RWPE2 (cell line): ENCODE results near the gene THOC7.
A peak's percentile ranks its signal among the peaks of the same experiment; 100 is the strongest.

ENCODE experiments used
- ATAC-seq: fragments of 200-7000 bp; cut with Tn5 transposase; 3 replicates; pipeline ENCODE4 v1.9.1; 2021; ENCODE audit warnings: low read depth
- DNase-seq: peaks from one replicate; pipeline ENCODE4 v3.0.0-alpha.2; 2020; ENCODE audit warnings: low spot score
- H3K27ac ChIP-seq: fragments of 450-650 bp; 2 replicates; pipeline ENCODE4 v1.5.1; 2017; ENCODE audit warnings: mild to moderate bottlenecking; ENCODE audit not compliant: poor library complexity, severe bottlenecking
- H3K27me3 ChIP-seq: fragments of 250-450 bp; sonication (Bioruptor Pico); 2 replicates; pipeline ENCODE4 v1.5.1; 2021; ENCODE audit warnings: mild to moderate bottlenecking, moderate library complexity; ENCODE audit not compliant: insufficient read depth, poor library complexity, severe bottlenecking
- H3K36me3 ChIP-seq: fragments of 250-450 bp; sonication (Bioruptor Pico); 2 replicates; pipeline ENCODE4 v1.5.1; 2020; ENCODE audit warnings: low read depth, mild to moderate bottlenecking, moderate library complexity
- H3K4me1 ChIP-seq: fragments of 250-450 bp; sonication (Bioruptor Pico); 2 replicates; pipeline ENCODE4 v1.5.1; 2021; ENCODE audit warnings: mild to moderate bottlenecking, moderate library complexity; ENCODE audit not compliant: insufficient read depth, poor library complexity, severe bottlenecking
- H3K4me3 ChIP-seq: fragments of 250-450 bp; sonication (Bioruptor Pico); 2 replicates; pipeline ENCODE4 v1.5.1; 2021; ENCODE audit warnings: mild to moderate bottlenecking, moderate library complexity; ENCODE audit not compliant: severe bottlenecking
- H3K9me3 ChIP-seq: fragments of 250-450 bp; sonication (Bioruptor Pico); 2 replicates; pipeline ENCODE4 v1.5.1; 2021; ENCODE audit warnings: mild to moderate bottlenecking, moderate library complexity; ENCODE audit not compliant: severe bottlenecking
- TF ChIP-seq, protein P1 (sequence below): fragments of 450-650 bp; IDR thresholded peaks from one replicate; pipeline ENCODE4 v1.5.1; 2017; ENCODE audit warnings: mild to moderate bottlenecking, moderate library complexity; ENCODE audit not compliant: poor library complexity, severe bottlenecking

The THOC7 gene

GRCh38 chr3:63864965-63865327 is 1.3 kb upstream of the THOC7 start:
- Histone ChIP-seq H3K4me1 (peaks cover 7% of the 10 kb centered on the region), H3K9me3 (no peaks in the 10 kb centered on the region), H3K27me3 (no peaks in the 10 kb centered on the region), H3K36me3 (peaks cover 6% of the 10 kb centered on the region), H3K4me3 (peak overlapping the region; percentile 96), H3K27ac (peak overlapping the region; percentile 70)
- TF ChIP-seq, protein P1, sequence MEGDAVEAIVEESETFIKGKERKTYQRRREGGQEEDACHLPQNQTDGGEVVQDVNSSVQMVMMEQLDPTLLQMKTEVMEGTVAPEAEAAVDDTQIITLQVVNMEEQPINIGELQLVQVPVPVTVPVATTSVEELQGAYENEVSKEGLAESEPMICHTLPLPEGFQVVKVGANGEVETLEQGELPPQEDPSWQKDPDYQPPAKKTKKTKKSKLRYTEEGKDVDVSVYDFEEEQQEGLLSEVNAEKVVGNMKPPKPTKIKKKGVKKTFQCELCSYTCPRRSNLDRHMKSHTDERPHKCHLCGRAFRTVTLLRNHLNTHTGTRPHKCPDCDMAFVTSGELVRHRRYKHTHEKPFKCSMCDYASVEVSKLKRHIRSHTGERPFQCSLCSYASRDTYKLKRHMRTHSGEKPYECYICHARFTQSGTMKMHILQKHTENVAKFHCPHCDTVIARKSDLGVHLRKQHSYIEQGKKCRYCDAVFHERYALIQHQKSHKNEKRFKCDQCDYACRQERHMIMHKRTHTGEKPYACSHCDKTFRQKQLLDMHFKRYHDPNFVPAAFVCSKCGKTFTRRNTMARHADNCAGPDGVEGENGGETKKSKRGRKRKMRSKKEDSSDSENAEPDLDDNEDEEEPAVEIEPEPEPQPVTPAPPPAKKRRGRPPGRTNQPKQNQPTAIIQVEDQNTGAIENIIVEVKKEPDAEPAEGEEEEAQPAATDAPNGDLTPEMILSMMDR = no peak
- no peak for DNase-seq
- no peak for ATAC-seq

GRCh38 chr3:63864008-63864964 is 681 bp upstream of the THOC7 start:
- peak; percentile 44 for ATAC-seq
- TF ChIP-seq, protein P1 = no peak
- Histone ChIP-seq H3K36me3 (peaks cover 6% of the 10 kb centered on the region), H3K9me3 (no peaks in the 10 kb centered on the region), H3K27me3 (no peaks in the 10 kb centered on the region), H3K4me3 (peak overlapping the region; percentile 96), H3K27ac (peak overlapping the region; percentile 70), H3K4me1 (peaks cover 7% of the 10 kb centered on the region)
- DNase-seq = peak; percentile 52

DNA sequence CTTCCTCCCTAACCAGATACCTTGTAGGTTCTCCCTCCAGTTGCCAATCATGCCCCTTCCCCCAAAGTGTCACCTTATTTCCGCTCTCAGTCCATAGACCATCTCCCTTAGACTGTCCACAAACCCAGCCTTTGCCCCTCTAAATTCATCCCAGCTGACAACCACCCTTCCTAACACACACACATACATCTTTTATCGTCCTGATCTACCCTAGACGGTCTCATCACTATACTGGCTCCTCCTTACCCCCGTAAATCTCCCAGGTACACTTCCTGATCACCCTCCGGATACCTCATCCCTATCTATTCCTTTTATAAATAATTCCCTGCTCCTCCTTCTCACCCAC is 828 bp downstream of the THOC7 start:
- H3K27me3 ChIP-seq = no peaks in the 10 kb centered on the region
- H3K4me1 ChIP-seq = peaks cover 12% of the 10 kb centered on the region
- peak overlapping the region; percentile 70 for H3K27ac ChIP-seq
- TF ChIP-seq, protein P1 = no peak
- ATAC-seq (peak; percentile 49), DNase-seq (no peak)
- H3K36me3 ChIP-seq = peaks cover 6% of the 10 kb centered on the region
- H3K4me3 ChIP-seq = peak overlapping the region; percentile 96
- H3K9me3 ChIP-seq = no peaks in the 10 kb centered on the region

DNA sequence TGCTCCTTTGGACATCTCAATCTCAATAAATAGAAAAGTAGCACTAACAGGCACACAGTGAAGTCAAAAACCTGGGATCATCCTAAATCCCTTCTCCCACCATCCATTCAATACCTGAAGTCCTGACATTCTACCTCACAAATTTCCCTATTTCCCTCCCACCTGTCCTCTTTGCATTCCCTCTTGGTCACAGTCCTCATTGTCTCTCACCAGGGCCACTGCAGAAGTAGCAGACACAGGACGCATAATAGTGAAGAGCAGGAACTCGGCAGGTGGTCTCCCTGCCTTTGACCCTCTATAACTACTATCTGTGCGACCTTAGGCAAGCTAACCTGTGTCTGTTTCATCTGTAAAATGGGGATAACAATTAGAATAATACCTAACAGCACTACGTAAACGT is 2.3 kb downstream of the THOC7 start:
- no peak overlapping the region for H3K27ac ChIP-seq
- no peak overlapping the region for H3K4me3 ChIP-seq
- peaks cover 25% of the 10 kb centered on the region for H3K4me1 ChIP-seq
- DNase-seq (no peak), ATAC-seq (no peak)
- peaks cover 2% of the 10 kb centered on the region for H3K36me3 ChIP-seq
- H3K27me3 ChIP-seq = no peaks in the 10 kb centered on the region
- TF ChIP-seq, protein P1 = no peak
- H3K9me3 ChIP-seq = no peaks in the 10 kb centered on the region

- Histone ChIP-seq H3K9me3 (no peaks in the 10 kb centered on the region), H3K27ac (no peak overlapping the region), H3K27me3 (no peaks in the 10 kb centered on the region), H3K36me3 (no peaks in the 10 kb centered on the region), H3K4me1 (peaks cover 30% of the 10 kb centered on the region), H3K4me3 (no peak overlapping the region)
- TF ChIP-seq, protein P1 = no peak
- DNase-seq (no peak), ATAC-seq (no peak)
Measured at GRCh38 chr3:63860776-63861175, 2.8 kb downstream of the THOC7 start.
